ENCODE results near the gene ITPKC.
"Not testable (repeated sequence)": the region's sequence is repeated elsewhere in the genome, so short reads cannot be mapped to it uniquely, and the experiment has no call there.

Gene ITPKC

DNA sequence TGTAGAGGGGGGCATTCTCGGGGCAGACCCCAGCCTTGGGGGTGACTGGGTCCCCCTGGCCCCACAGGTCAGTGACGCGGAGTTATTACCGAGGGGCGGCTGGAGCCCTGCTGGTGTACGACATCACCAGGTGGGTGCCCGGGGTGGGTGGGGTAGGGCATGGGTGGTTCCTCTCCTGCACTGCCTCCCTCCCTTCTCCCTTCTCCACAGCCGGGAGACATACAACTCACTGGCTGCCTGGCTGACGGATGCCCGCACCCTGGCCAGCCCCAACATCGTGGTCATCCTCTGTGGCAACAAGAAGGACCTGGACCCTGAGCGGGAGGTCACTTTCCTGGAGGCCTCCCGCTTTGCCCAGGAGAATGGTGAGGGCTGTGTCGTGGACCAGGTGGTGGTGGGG, 66.8 kb downstream of the ITPKC start:
- no peak overlapping the region for H3K9ac ChIP-seq (ENCODE audit: low read depth, low read length, poor library complexity, severe bottlenecking)
- H3F3A ChIP-seq (ENCODE audit: low read depth) = no peaks in the 10 kb centered on the region
- no peak overlapping the region for H2AFZ ChIP-seq (ENCODE audit: low read length)
- no peak for TF ChIP-seq EZH2phosphoT487 (IDR thresholded peaks at IDR 0.05; ENCODE audit: borderline replicate concordance)
- TF ChIP-seq, protein P1, sequence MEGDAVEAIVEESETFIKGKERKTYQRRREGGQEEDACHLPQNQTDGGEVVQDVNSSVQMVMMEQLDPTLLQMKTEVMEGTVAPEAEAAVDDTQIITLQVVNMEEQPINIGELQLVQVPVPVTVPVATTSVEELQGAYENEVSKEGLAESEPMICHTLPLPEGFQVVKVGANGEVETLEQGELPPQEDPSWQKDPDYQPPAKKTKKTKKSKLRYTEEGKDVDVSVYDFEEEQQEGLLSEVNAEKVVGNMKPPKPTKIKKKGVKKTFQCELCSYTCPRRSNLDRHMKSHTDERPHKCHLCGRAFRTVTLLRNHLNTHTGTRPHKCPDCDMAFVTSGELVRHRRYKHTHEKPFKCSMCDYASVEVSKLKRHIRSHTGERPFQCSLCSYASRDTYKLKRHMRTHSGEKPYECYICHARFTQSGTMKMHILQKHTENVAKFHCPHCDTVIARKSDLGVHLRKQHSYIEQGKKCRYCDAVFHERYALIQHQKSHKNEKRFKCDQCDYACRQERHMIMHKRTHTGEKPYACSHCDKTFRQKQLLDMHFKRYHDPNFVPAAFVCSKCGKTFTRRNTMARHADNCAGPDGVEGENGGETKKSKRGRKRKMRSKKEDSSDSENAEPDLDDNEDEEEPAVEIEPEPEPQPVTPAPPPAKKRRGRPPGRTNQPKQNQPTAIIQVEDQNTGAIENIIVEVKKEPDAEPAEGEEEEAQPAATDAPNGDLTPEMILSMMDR (conservative IDR thresholded peaks at IDR 0.05; ENCODE audit: low read length) = no peak
- no peak overlapping the region for H3K4me3 ChIP-seq (ENCODE audit: low read length, poor library complexity, severe bottlenecking)
- no peaks in the 10 kb centered on the region for H3K27me3 ChIP-seq (ENCODE audit: insufficient read depth, low read length, poor library complexity, severe bottlenecking)
- no peaks in the 10 kb centered on the region; the same call in 1 of the 2 replicates for H3K79me2 ChIP-seq (ENCODE audit: insufficient read depth, low read length)
- H3K4me2 ChIP-seq (ENCODE audit: low read depth, low read length, poor library complexity, severe bottlenecking) = no peak overlapping the region
- no peaks in the 10 kb centered on the region for H4K20me1 ChIP-seq (ENCODE audit: insufficient read depth, low read length, poor library complexity, severe bottlenecking)
- H3K4me1 ChIP-seq (ENCODE audit: insufficient read depth, low read length, poor library complexity, severe bottlenecking) = peaks cover 9% of the 10 kb centered on the region
- no peaks in the 10 kb centered on the region for H3K36me3 ChIP-seq (ENCODE audit: insufficient read depth, low read length)
- no peaks in the 10 kb centered on the region for H3K9me3 ChIP-seq (ENCODE audit: insufficient read depth, low read depth, low read length)
- no peaks in the 10 kb centered on the region for H3K9me2 ChIP-seq (replicated peaks; ENCODE audit: low read depth, low read length)

DNA sequence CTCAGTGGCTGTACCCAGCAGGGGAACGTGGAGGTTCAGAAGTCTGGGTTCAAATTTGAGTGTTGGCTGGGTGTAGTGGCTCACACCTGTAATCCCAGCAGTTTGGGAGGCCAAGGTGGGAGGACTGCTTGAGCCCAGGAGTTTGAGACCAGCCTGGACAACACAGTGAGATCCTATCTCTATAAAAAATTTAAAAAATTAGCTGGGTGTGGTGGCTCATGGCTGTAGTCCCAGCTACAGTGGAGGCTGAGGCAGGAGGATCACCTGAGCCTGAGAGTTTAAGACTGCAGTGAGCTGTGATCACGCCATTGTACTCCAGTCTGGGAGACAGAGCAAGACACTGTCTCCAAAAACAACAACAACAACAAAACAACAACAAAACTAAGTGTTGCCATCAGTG, 67.2 kb downstream of the ITPKC start:
- not testable (repeated sequence) for H3K4me2 ChIP-seq (ENCODE audit: low read depth, low read length, poor library complexity, severe bottlenecking); H3K36me3 ChIP-seq (ENCODE audit: insufficient read depth, low read length)

DNA sequence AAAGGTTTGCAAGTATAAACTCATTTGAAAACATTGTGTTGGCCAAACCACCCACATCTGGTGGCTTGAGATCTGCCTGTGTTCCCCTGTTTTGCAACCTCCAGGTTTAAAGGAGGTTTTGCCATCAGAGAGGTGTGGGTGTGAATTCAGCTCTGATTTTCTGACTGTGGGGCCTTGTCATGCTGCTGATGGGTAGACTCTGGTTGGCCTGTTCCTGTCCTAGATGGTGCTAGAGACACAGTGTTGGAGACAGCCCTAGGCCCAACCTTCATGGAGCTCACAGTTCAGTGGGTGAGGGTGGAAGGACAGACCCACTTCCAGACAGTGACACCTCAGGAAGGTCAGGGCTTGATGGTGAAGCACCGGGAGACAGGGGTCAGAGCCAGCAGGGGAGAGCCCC, 68.6 kb downstream of the ITPKC start:
- Histone ChIP-seq H3K4me2 (ENCODE audit: low read depth, low read length, poor library complexity, severe bottlenecking) (no peak overlapping the region), H3K9ac (ENCODE audit: low read depth, low read length, poor library complexity, severe bottlenecking) (no peak overlapping the region), H3F3A (ENCODE audit: low read depth) (no peaks in the 10 kb centered on the region), H3K4me3 (ENCODE audit: low read length, poor library complexity, severe bottlenecking) (no peak overlapping the region), H3K27me3 (ENCODE audit: insufficient read depth, low read length, poor library complexity, severe bottlenecking) (no peaks in the 10 kb centered on the region), H4K20me1 (ENCODE audit: insufficient read depth, low read length, poor library complexity, severe bottlenecking) (no peaks in the 10 kb centered on the region), H3K4me1 (ENCODE audit: insufficient read depth, low read length, poor library complexity, severe bottlenecking) (no peaks in the 10 kb centered on the region), H3K36me3 (ENCODE audit: insufficient read depth, low read length) (no peaks in the 10 kb centered on the region), H3K9me2 (replicated peaks; ENCODE audit: low read depth, low read length) (no peaks in the 10 kb centered on the region), H3K79me2 (ENCODE audit: insufficient read depth, low read length) (no peaks in the 10 kb centered on the region), H3K9me3 (ENCODE audit: insufficient read depth, low read depth, low read length) (no peaks in the 10 kb centered on the region), H2AFZ (ENCODE audit: low read length) (no peak overlapping the region)
- TF ChIP-seq, protein P1 (conservative IDR thresholded peaks at IDR 0.05; ENCODE audit: low read length) = no peak
- TF ChIP-seq EZH2phosphoT487 (IDR thresholded peaks at IDR 0.05; ENCODE audit: borderline replicate concordance) = no peak

More for the DNA sequence above, 67.2 kb downstream of the ITPKC start:
- not testable (repeated sequence) for H3K27me3 ChIP-seq (ENCODE audit: insufficient read depth, low read length, poor library complexity, severe bottlenecking); H3K4me3 ChIP-seq (ENCODE audit: low read length, poor library complexity, severe bottlenecking); H3K4me1 ChIP-seq (ENCODE audit: insufficient read depth, low read length, poor library complexity, severe bottlenecking); H3K79me2 ChIP-seq (ENCODE audit: insufficient read depth, low read length); H3F3A ChIP-seq (ENCODE audit: low read depth); H3K9ac ChIP-seq (ENCODE audit: low read depth, low read length, poor library complexity, severe bottlenecking); H2AFZ ChIP-seq (ENCODE audit: low read length); H3K9me2 ChIP-seq (replicated peaks; ENCODE audit: low read depth, low read length); H4K20me1 ChIP-seq (ENCODE audit: insufficient read depth, low read length, poor library complexity, severe bottlenecking); H3K9me3 ChIP-seq (ENCODE audit: insufficient read depth, low read depth, low read length)
